Spleen (tissue), 11 donors: ENCODE measurements around the gene NELL2. TPM values are rescaled to one million over a fixed set of nuclear protein-coding genes. Genes with fewer than 3 reads are reported as not detected.

Experiments
- DNase-seq: peaks from one replicate; pipeline ENCODE4 v3.0.0-alpha.2; 2020
- H3K27ac ChIP-seq, 8 donors: fragments of 200-600 bp; sonication (generic) in 7 of 8; 1 replicate in 4 of 8; 2 replicates in 4 of 8; pipeline versions ENCODE4 v1.5.0 to v1.8.0; 2016 to 2021; ENCODE audit warnings: inconsistent platforms in 4 of 8, mild to moderate bottlenecking in 4 of 8, moderate library complexity in 1 of 8
- H3K27me3 ChIP-seq, 7 donors: fragments of 200-600 bp; sonication (generic) in 6 of 7; replicated peaks in 1 of 7; 1 replicate in 4 of 7; 2 replicates in 3 of 7; pipeline versions ENCODE4 v1.5.0 to v1.8.0; 2016 to 2021; ENCODE audit warnings: inconsistent platforms in 3 of 7, mild to moderate bottlenecking in 1 of 7
- H3K36me3 ChIP-seq, 6 donors: fragments of 200-600 bp; sonication (generic) in 5 of 6; 1 replicate in 4 of 6; 2 replicates in 2 of 6; pipeline versions ENCODE4 v1.5.0 to v1.8.0; 2016 to 2021; ENCODE audit warnings: inconsistent platforms in 2 of 6
- H3K4me1 ChIP-seq, 6 donors: fragments of 200-600 bp; sonication (generic) in 5 of 6; 1 replicate in 3 of 6; 2 replicates in 3 of 6; pipeline versions ENCODE4 v1.5.0 to v1.8.0; 2016 to 2021; ENCODE audit warnings: inconsistent platforms in 3 of 6
- H3K4me3 ChIP-seq, 8 donors: fragments of 200-600 bp; sonication (generic) in 7 of 8; 1 replicate in 4 of 8; 2 replicates in 4 of 8; pipeline versions ENCODE4 v1.5.0 to v1.8.0; 2016 to 2021; ENCODE audit warnings: inconsistent platforms in 4 of 8, mild to moderate bottlenecking in 4 of 8, moderate library complexity in 2 of 8
- H3K9me3 ChIP-seq, 8 donors: fragments of 200-600 bp; sonication (generic) in 7 of 8; 1 replicate in 4 of 8; 2 replicates in 4 of 8; pipeline versions ENCODE4 v1.5.0 to v1.8.0; 2016 to 2021; ENCODE audit warnings: inconsistent platforms in 4 of 8
- CTCF ChIP-seq, 11 experiments: fragments of 200-600 bp in 7 of 11; fragments of 450-650 bp in 4 of 11; sonication (generic) in 4 of 11; IDR thresholded peaks in 8 of 11; conservative IDR thresholded peaks in 3 of 11; 1 replicate in 7 of 11; 2 replicates in 4 of 11; pipeline versions ENCODE4 v1.4.0 to v1.8.0; 2016 to 2021; ENCODE audit warnings: antibody characterized with exemption in 11 of 11, inconsistent platforms in 4 of 11, mild to moderate bottlenecking in 1 of 11
- POLR2A ChIP-seq, 3 donors: fragments of 450-650 bp; IDR thresholded peaks; one replicate each; pipeline ENCODE4 v1.5.1; 2017; ENCODE audit warnings: antibody characterized with exemption in 3 of 3, mild to moderate bottlenecking in 1 of 3
- POLR2AphosphoS5 ChIP-seq, 3 donors: sonication (generic); formaldehyde crosslinking; IDR thresholded peaks; one replicate each; pipeline ENCODE4 v1.5.1; 2017; ENCODE audit warnings: antibody characterized with exemption in 3 of 3
- WGBS, 5 donors: extraction: QIAGEN DNeasy Blood & Tissue Kit in 3 of 5; methylation state at CpG; one replicate each; pipeline versions ENCODE4 v1.1.5 to v1.1.7; 2013 to 2018; 5-methylcytosine and 5-hydroxymethylcytosine counted together
- intact Hi-C: fragments of 100-400 bp; cut with DNase I; formaldehyde crosslinking; loops from one replicate; pipeline ENCODE4 v1.15.0; 2023; ENCODE audit warnings: low total_unique reads
- polyA plus RNA-seq, 3 donors: library from polyadenylated mRNA; stranded (reverse); fragments of 200-250 nt; gene quantifications; one replicate each; pipeline ENCODE4 v1.2.1, GENCODE V29; 2013
- total RNA-seq, 7 donors: library from RNA; depleted of rRNA in 3 of 7; stranded (reverse); fragments of >200 nt in 3 of 7; fragmentation: NEBNext Ultra II Directional in 4 of 7; extraction: Animal tissue kit (Norgen Biotek cat#: 25700) in 4 of 7; gene quantifications; one replicate each; pipeline versions ENCODE4 v1.1.0 to v1.2.1, GENCODE V29; 2016 to 2021
- donor health status: healthy with polysubstance abuse.
- donor health status: DM: no; HTN: no; CAD: no; lungs with moderate emphysema.
- donor health status: DM: no; HTN: no; CAD: no.
- donor health status: Bipolar disorder and iron deficiency.
- donor health status: healthy.
- donor health status: DM: no; HTN: no; CAD: no.
- donor health status: DM: yes; HTN: yes; CAD: no.

The NELL2 gene
- total and polyA plus RNA-seq, 10 donors, result 1.0 to 21.8 (median 8.2) TPM

DNA sequence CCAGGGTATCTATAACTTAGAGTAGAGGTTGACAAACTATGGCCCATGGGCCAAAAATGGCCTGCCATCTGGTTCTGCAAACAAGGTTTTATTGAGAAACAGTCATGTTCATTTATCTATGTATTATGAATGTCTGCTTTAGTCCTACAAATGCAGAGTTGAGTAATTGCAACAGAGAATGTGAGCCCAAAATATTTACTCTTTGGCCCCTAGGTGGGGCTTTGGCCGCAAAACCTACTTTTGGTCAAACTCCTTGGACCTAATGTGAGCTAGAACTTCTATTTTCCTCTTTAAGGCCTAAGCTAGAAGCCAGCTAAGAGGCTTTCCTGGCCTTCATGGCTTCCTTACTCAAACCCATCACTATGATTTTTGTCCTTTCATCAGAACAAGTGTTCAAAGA, 379.1 kb downstream of the NELL2 start:
- intact Hi-C loops, result no loop called here
- H3K4me3 ChIP-seq, result no peak overlapping the region
- H3K4me1 ChIP-seq, result no peaks in the 10 kb centered on the region
- peaks cover 0 to 35% (median 13%) of the 10 kb centered on the region in 8 donors for H3K9me3 ChIP-seq
- 73 to 100% (median 83%) methylated on average over 1 of the region's 1 CpG for WGBS, 5 donors
- TF ChIP-seq POLR2A (IDR thresholded peaks at IDR 0.05) (no peak), POLR2AphosphoS5 (IDR thresholded peaks at IDR 0.05) (no peak)
- no peaks in the 10 kb centered on the region for H3K27me3 ChIP-seq
- DNase-seq, result no peak
- H3K27ac ChIP-seq, result no peak overlapping the region
- no peaks in the 10 kb centered on the region for H3K36me3 ChIP-seq

GRCh38 chr12:44490181-44490580, 385.9 kb downstream of the NELL2 start:
- Histone ChIP-seq H3K4me3 (no peak overlapping the region), H3K9me3 (peaks cover 0 to 12% (median 0%) of the 10 kb centered on the region in 8 donors), H3K27me3 (no peaks in the 10 kb centered on the region), H3K36me3 (no peaks in the 10 kb centered on the region), H3K4me1 (no peaks in the 10 kb centered on the region), H3K27ac (no peak overlapping the region)
- DNase-seq, result no peak
- TF ChIP-seq POLR2A (IDR thresholded peaks at IDR 0.05) (no peak), POLR2AphosphoS5 (IDR thresholded peaks at IDR 0.05) (no peak), CTCF (IDR thresholded peaks at IDR 0.05 in 8 of 11, conservative IDR thresholded peaks at IDR 0.05 in 3 of 11) (no peak)
- intact Hi-C loops, result no loop called here

DNA sequence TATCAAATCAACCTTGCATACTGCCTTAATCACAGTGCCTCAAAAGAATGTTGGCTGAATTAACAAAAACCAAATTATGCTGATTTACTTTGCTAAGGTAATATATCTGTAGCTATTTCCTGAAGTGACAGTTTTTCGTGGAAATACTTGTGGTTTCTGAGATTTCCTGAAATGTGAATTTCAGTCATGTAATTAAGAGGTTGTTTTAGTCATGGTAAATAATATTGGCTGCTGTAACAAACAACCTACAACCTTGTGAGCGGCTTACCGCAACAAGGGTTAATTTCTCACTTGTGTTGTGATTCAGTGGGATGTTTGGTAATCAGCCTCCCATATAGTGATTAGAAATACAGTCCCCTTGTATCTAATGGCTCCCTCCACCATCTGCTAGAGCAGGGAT, 387.9 kb downstream of the NELL2 start:
- WGBS, 5 donors, result 68 to 75% (median 69%) methylated on average over 3 of the region's 3 CpGs
- H3K4me3 ChIP-seq, result no peak overlapping the region
- H3K9me3 ChIP-seq, result peaks cover 0 to 8% (median 1%) of the 10 kb centered on the region in 8 donors
- DNase-seq, result no peak
- no peaks in the 10 kb centered on the region for H3K36me3 ChIP-seq
- H3K27ac ChIP-seq, result no peak overlapping the region
- TF ChIP-seq POLR2AphosphoS5 (IDR thresholded peaks at IDR 0.05), result no peak
- no peak for TF ChIP-seq CTCF (IDR thresholded peaks at IDR 0.05 in 8 of 11, conservative IDR thresholded peaks at IDR 0.05 in 3 of 11)
- TF ChIP-seq POLR2A (IDR thresholded peaks at IDR 0.05), result no peak
- intact Hi-C loops, result no loop called here
- no peaks in the 10 kb centered on the region for H3K27me3 ChIP-seq
- H3K4me1 ChIP-seq, result no peaks in the 10 kb centered on the region

- no peak overlapping the region for H3K4me3 ChIP-seq
- H3K36me3 ChIP-seq, result no peaks in the 10 kb centered on the region
- intact Hi-C loops, result no loop called here
- peaks cover 0 to 13% (median 3%) of the 10 kb centered on the region in 8 donors for H3K9me3 ChIP-seq
- WGBS, 5 donors, result 57 to 89% (median 76%) methylated on average over 1 of the region's 1 CpG
- H3K27me3 ChIP-seq, result no peaks in the 10 kb centered on the region
- DNase-seq, result no peak
- no peaks in the 10 kb centered on the region for H3K4me1 ChIP-seq
- no peak for TF ChIP-seq POLR2AphosphoS5 (IDR thresholded peaks at IDR 0.05)
- no peak for TF ChIP-seq CTCF (IDR thresholded peaks at IDR 0.05 in 8 of 11, conservative IDR thresholded peaks at IDR 0.05 in 3 of 11)
- no peak for TF ChIP-seq POLR2A (IDR thresholded peaks at IDR 0.05)
- no peak overlapping the region for H3K27ac ChIP-seq
Observed at GRCh38 chr12:44484862-44485261, 391.3 kb downstream of the NELL2 start.
